MM.1S (cell line): ENCODE data around the gene CMIP.

Source experiments
- EZH2phosphoT487 ChIP-seq: fragments of 300-600 bp; sonication (generic); IDR thresholded peaks from 2 replicates; pipeline ENCODE4 v1.6.1; 2018; ENCODE audit warnings: antibody characterized with exemption, low read length
- TF ChIP-seq, protein P1 (sequence below): fragments of 300-600 bp; sonication (generic); IDR thresholded peaks from 2 replicates; pipeline ENCODE4 v1.5.1; 2016; ENCODE audit warnings: antibody characterized with exemption, low read length, mixed read lengths

DNA sequence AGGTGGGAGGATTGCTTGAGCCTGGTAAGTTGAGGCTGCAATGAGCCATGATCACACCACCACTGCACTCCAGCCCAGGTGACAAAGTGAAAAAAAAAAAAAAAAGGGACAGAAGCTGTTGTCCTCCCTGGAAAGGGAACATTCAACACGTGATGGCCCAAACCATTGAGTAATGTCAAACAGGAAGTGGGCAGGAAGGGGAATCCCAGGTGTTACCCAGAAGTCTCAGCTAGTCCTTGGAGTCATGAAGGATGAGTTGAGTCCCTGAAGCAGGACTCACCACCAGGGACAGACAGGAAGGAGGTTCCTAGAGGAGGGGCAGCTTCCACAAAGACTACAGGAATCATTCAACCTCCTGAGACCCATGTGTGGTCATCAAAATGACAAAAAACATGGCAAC lies 19.8 kb upstream of the CMIP start:
- TF ChIP-seq, protein P1, sequence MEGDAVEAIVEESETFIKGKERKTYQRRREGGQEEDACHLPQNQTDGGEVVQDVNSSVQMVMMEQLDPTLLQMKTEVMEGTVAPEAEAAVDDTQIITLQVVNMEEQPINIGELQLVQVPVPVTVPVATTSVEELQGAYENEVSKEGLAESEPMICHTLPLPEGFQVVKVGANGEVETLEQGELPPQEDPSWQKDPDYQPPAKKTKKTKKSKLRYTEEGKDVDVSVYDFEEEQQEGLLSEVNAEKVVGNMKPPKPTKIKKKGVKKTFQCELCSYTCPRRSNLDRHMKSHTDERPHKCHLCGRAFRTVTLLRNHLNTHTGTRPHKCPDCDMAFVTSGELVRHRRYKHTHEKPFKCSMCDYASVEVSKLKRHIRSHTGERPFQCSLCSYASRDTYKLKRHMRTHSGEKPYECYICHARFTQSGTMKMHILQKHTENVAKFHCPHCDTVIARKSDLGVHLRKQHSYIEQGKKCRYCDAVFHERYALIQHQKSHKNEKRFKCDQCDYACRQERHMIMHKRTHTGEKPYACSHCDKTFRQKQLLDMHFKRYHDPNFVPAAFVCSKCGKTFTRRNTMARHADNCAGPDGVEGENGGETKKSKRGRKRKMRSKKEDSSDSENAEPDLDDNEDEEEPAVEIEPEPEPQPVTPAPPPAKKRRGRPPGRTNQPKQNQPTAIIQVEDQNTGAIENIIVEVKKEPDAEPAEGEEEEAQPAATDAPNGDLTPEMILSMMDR = no peak
- TF ChIP-seq EZH2phosphoT487 = no peak
